ENCODE measurements around the gene POC1A. TPM values are rescaled to one million over a fixed set of nuclear protein-coding genes. Genes with fewer than 3 reads are reported as not detected.
"Not testable (repeated sequence)": the region's sequence is repeated elsewhere in the genome, so short reads cannot be mapped to it uniquely, and the experiment has no call there.

Gene POC1A
- polyA plus RNA-seq, 12 donors, result 3.1 to 6.9 (median 4.5) TPM; not detected in 2

GRCh38 chr3:52153389-52154096 is 680 bp downstream of the POC1A start:
- DNase-seq, result no peak

DNA sequence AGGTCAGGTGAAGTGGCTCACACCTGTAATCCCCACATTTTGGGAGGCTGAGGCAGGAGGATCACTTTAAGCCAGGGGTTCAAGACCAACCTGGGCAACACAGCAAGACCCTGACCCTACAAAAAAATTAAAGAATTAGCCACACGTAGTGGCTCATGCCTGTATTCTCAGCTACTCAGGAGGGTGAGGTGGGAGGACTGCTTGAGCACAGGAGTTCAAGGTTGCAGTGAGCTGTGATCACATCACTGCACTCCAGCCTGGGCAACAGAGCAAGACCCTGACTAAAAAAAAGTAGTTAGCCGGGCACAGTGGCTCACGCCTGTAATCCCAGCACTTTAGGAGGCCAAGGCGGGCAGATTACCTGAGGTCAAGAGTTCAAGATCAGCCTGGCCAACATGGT is 2.2 kb downstream of the POC1A start:
- DNase-seq, result not testable (repeated sequence)

GRCh38 chr3:52150860-52151259 is 3.4 kb downstream of the POC1A start:
- no peak for DNase-seq

GRCh38 chr3:52150357-52150756 is 3.9 kb downstream of the POC1A start:
- no peak for DNase-seq

DNA sequence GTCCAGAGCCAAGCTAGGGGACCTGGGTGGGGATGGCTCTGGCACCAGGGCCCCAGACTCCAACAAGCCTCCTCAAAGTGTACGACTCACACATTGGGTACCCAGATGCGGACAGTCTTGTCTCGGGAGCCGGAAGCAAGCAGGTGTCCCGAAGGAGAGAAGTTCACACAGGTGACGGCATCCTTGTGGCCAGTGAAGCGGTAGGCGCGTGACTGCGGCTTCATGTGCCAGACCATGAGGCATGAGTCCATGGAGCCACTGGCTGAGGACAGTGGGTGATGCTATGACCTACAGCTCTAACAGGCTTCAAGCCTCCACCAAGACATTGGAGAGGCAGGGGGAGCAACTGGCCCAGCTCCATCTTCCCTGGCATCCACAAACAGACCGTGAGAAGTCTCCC is 4.5 kb downstream of the POC1A start:
- DNase-seq, result no peak

GRCh38 chr3:52149021-52149420 is 5.2 kb downstream of the POC1A start:
- DNase-seq, result no peak

GRCh38 chr3:52147804-52148203 is 6.4 kb downstream of the POC1A start:
- no peak for DNase-seq

DNA sequence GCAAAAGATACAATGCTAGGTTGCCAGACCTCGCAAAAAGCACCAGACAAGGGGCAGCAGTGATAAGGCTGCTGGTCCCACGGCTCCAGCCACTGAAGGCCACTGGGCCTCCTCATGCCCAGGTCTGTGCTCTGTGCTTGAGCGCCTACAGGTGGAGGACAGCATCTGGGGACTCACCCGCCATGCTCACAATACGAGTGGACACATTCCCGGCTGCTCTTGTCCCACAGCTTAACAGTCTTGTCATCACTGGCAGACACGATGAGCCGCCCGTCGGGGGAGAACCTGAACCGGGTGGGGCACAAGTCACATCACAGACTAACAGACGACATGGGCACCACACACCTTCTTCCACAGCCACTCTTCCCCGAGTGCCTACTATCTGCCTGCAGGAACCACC is 7.4 kb downstream of the POC1A start:
- no peak for DNase-seq

GRCh38 chr3:52146189-52146588 is 8.0 kb downstream of the POC1A start:
- no peak for DNase-seq

- DNase-seq, result no peak
Observed at GRCh38 chr3:52145736-52146110, 8.5 kb downstream of the POC1A start.

GRCh38 chr3:52144796-52145735 is 9.2 kb downstream of the POC1A start:
- no peak for DNase-seq

- peak; percentile 80 for DNase-seq
Observed at GRCh38 chr3:52144034-52144795, 10.0 kb downstream of the POC1A start.

- DNase-seq, result no peak
Observed at GRCh38 chr3:52143616-52144015, 10.6 kb downstream of the POC1A start.

DNA sequence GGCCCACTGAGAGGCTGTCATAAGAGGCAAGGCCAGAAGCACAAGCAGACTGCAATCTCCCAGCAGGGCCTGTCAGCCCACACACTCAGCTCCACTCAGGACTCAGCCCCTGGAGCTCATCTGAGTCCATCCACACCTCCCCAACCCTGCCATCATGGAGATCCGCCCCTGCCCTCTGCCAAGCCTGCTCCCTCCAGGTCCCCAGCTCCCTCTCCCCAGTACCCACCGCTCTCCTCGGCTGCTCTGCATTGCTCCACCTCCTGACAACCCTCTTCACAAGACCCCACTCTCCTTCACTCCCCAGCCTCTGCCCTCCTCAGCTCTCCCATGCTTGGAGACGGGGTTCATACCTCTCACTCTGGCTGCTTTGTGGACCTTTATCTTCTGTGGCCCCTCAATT is 11.1 kb downstream of the POC1A start:
- DNase-seq, result no peak

GRCh38 chr3:52141751-52142150 is 12.5 kb downstream of the POC1A start:
- no peak for DNase-seq

- no peak for DNase-seq
Observed at GRCh38 chr3:52140769-52141168, 13.5 kb downstream of the POC1A start.

- no peak for DNase-seq
Observed at GRCh38 chr3:52140000-52140399, 14.2 kb downstream of the POC1A start.

DNA sequence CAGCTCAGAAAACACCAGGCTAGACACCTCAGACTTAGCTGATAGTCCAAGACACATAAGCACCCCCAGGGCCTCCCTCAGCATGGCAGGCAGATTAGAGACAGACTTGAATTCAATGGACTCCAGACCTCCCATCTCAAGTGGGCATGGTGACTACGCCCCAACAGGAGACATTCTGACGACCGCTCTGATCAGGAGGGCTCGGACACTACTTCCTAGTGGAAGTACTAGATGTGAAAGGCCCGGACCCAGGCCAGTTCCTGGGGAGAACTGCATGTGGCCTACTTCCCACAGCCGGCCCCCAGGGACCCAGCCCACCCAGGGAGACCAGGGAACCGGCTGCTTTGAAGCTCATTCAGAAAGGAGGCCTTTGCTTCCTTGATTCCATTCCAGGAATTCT is 16.9 kb downstream of the POC1A start:
- no peak for DNase-seq

GRCh38 chr3:52136513-52136912 is 17.7 kb downstream of the POC1A start:
- no peak for DNase-seq

DNA sequence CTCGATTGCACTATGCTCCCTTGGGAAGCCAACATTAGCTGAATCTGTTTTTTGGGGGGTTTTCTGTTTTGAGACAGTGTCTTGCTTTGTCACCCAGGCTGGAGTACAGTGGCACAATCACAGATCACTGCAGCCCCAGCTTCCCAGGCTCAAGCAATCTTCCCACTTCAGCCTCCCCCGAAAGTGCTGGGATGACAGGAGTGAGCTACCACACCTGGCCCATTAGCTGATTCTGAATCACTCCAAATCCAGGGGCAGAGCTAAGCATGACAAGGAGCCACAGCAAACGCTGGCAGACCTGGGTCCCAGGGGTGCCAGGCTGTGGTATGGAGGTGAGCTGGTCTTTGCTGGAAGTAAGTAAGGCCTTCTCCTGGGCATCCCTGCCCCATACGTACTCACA is 18.9 kb downstream of the POC1A start:
- DNase-seq, result no peak

GRCh38 chr3:52134761-52135160 is 19.5 kb downstream of the POC1A start:
- no peak for DNase-seq

- no peak for DNase-seq
Observed at GRCh38 chr3:52132930-52133329, 21.3 kb downstream of the POC1A start.
